Loucy (cell line): Measurements from ENCODE around the gene KCNH4.

Source experiments
- H2AFZ ChIP-seq: fragments of 200-600 bp; sonication (generic); 2 replicates; pipeline ENCODE4 v1.6.0; 2016; ENCODE audit warnings: antibody characterized with exemption, mild to moderate bottlenecking, low read length, moderate library complexity
- H3F3A ChIP-seq: fragments of 200-600 bp; 2 replicates; pipeline ENCODE4 v1.6.0; 2016; ENCODE audit warnings: antibody characterized with exemption, low read depth, mild to moderate bottlenecking
- H3K27me3 ChIP-seq: fragments of 200-600 bp; sonication (generic); 2 replicates; pipeline ENCODE4 v1.6.1; 2014; ENCODE audit warnings: low read length, mild to moderate bottlenecking; ENCODE audit not compliant: insufficient read depth, poor library complexity, severe bottlenecking
- H3K36me3 ChIP-seq: fragments of 200-600 bp; sonication (generic); 2 replicates; pipeline ENCODE4 v1.6.1; 2016; ENCODE audit warnings: low read length; ENCODE audit not compliant: insufficient read depth
- H3K4me1 ChIP-seq: fragments of 200-600 bp; sonication (generic); 2 replicates; pipeline ENCODE4 v1.5.1; 2014; ENCODE audit warnings: low read length, mild to moderate bottlenecking; ENCODE audit not compliant: insufficient read depth, poor library complexity, severe bottlenecking
- H3K4me2 ChIP-seq: fragments of 200-600 bp; sonication (generic); 2 replicates; pipeline ENCODE4 v1.6.0; 2014; ENCODE audit warnings: antibody characterized with exemption, low read length, low read depth, mild to moderate bottlenecking; ENCODE audit not compliant: poor library complexity, severe bottlenecking
- H3K4me3 ChIP-seq: fragments of 200-600 bp; sonication (generic); 2 replicates; pipeline ENCODE4 v1.5.1; 2014; ENCODE audit warnings: low read length, mild to moderate bottlenecking, mixed read lengths; ENCODE audit not compliant: poor library complexity, severe bottlenecking
- H3K79me2 ChIP-seq: fragments of 200-600 bp; sonication (generic); 2 replicates; pipeline ENCODE4 v1.6.1; 2014; ENCODE audit warnings: low read length; ENCODE audit not compliant: insufficient read depth
- H3K9ac ChIP-seq: fragments of 200-600 bp; sonication (generic); 2 replicates; pipeline ENCODE4 v1.6.0; 2014; ENCODE audit warnings: mild to moderate bottlenecking, low read depth, low read length, moderate library complexity; ENCODE audit not compliant: poor library complexity, severe bottlenecking
- H3K9me2 ChIP-seq: fragments of 200-600 bp; sonication (generic); replicated peaks from 2 replicates; pipeline ENCODE4 v1.6.1; 2016; ENCODE audit warnings: low read depth, low read length, mixed read lengths
- H3K9me3 ChIP-seq: fragments of 200-600 bp; sonication (generic); 2 replicates; pipeline ENCODE4 v1.6.1; 2014; ENCODE audit warnings: mild to moderate bottlenecking, antibody characterized with exemption, low read length, low read depth; ENCODE audit not compliant: insufficient read depth
- H4K20me1 ChIP-seq: fragments of 200-600 bp; sonication (generic); 2 replicates; pipeline ENCODE4 v1.6.0; 2014; ENCODE audit warnings: antibody characterized with exemption, low read length, mild to moderate bottlenecking; ENCODE audit not compliant: insufficient read depth, poor library complexity, severe bottlenecking
- EZH2phosphoT487 ChIP-seq: fragments of 200-600 bp; IDR thresholded peaks from 2 replicates; pipeline ENCODE4 v1.6.1; 2018; ENCODE audit warnings: antibody characterized with exemption, mild to moderate bottlenecking, moderate library complexity, borderline replicate concordance
- TF ChIP-seq, protein P1 (sequence below): fragments of 200-600 bp; sonication (generic); conservative IDR thresholded peaks from 2 replicates; pipeline ENCODE4 v1.5.1; 2014; ENCODE audit warnings: mild to moderate bottlenecking, antibody characterized with exemption, low read length

KCNH4 gene

DNA sequence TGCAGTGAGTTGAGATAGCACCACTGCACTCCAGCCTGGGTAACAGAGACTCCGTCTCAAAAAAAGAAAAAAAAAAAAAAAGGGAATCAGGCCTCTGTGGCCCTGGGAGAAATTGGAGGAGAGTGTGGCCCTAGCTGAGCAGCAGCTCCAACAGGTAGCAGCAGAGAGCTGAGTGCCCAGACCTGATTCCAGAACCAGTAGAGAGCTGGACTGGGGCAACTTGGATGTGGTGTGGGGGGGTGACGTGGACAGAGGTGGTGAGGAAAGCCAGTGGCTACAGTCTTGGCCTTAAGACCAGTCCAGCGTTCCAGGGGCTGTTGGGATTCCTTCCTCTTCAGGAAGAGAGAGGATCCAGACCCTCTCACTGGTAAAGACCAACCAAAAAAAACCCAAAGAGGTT, 56.7 kb downstream of the KCNH4 start:
- TF ChIP-seq, protein P1, sequence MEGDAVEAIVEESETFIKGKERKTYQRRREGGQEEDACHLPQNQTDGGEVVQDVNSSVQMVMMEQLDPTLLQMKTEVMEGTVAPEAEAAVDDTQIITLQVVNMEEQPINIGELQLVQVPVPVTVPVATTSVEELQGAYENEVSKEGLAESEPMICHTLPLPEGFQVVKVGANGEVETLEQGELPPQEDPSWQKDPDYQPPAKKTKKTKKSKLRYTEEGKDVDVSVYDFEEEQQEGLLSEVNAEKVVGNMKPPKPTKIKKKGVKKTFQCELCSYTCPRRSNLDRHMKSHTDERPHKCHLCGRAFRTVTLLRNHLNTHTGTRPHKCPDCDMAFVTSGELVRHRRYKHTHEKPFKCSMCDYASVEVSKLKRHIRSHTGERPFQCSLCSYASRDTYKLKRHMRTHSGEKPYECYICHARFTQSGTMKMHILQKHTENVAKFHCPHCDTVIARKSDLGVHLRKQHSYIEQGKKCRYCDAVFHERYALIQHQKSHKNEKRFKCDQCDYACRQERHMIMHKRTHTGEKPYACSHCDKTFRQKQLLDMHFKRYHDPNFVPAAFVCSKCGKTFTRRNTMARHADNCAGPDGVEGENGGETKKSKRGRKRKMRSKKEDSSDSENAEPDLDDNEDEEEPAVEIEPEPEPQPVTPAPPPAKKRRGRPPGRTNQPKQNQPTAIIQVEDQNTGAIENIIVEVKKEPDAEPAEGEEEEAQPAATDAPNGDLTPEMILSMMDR: no peak
- no peak for TF ChIP-seq EZH2phosphoT487

DNA sequence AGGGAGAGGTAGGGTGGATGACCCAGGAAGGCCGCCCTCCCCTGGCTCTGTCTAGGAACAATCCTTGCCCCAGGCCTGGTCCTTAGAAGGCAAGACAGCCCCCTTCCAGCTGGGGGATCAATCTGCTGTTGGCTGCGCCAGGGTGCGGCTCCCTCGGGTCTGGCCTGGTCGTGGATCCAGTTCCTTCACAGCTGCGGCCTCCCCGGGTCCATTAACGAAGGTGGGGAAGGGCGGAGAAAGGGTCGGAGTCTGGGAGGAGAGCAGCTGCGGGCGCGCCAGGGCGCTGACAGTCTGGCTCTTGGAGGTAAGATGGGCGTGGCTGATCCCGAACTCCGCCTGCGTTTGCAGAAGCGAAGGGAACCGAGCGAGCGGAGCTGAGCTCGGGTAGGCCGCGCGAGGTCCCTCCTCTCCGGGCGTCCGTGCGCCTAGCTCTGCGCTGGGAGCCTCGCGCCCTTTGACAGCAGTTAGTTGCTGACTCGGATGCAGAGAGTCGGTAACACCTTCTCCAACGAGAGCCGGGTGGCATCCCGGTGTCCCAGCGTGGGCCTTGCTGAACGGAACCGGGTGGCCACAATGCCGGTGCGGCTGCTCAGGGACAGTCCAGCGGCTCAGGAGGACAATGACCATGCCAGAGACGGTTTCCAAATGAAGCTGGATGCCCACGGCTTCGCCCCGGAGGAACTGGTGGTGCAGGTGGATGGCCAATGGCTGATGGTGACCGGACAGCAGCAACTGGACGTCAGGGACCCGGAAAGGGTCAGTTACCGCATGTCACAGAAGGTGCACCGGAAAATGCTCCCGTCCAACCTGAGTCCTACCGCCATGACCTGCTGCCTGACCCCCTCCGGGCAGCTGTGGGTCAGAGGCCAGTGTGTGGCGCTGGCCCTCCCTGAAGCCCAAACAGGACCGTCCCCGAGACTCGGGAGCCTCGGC, 58.3 kb downstream of the KCNH4 start, which contains the start of gene HSPB9:
Gene HSPB9 (plus strand): TSS at position 434 of the 933 bp plus-strand sequence. CDS start 47 bp downstream, at position 481.
- no peak within 1 kb of the TSS for H3K4me3 ChIP-seq
- no peaks in the 10 kb centered on the region for H4K20me1 ChIP-seq
- H2AFZ ChIP-seq: peak within 1 kb of the TSS; percentile 96; the same call in 1 of the 2 replicates
- no peaks in the 10 kb centered on the region for H3K9me2 ChIP-seq
- peaks cover 38% of the 10 kb centered on the region; the same call in 1 of the 2 replicates for H3K36me3 ChIP-seq
- no peaks in the 10 kb centered on the region for H3K27me3 ChIP-seq
- H3F3A ChIP-seq: no peaks in the 10 kb centered on the region
- no peak for TF ChIP-seq EZH2phosphoT487
- TF ChIP-seq, protein P1: no peak
- H3K4me1 ChIP-seq: peaks cover 13% of the 10 kb centered on the region
- peak within 1 kb of the TSS; percentile 89 for H3K9ac ChIP-seq
- H3K4me2 ChIP-seq: peak within 1 kb of the TSS; percentile 89
- no peaks in the 10 kb centered on the region for H3K9me3 ChIP-seq
- H3K79me2 ChIP-seq: peaks cover 15% of the 10 kb centered on the region; the same call in 1 of the 2 replicates

More for the DNA sequence above, 56.7 kb downstream of the KCNH4 start:
- H3K27me3 ChIP-seq: no peaks in the 10 kb centered on the region
- H3K9ac ChIP-seq: no peak overlapping the region
- no peak overlapping the region for H3K4me2 ChIP-seq
- H3K79me2 ChIP-seq: peaks cover 12% of the 10 kb centered on the region; the same call in 1 of the 2 replicates
- no peak overlapping the region for H3K4me3 ChIP-seq
- H3K9me2 ChIP-seq: no peaks in the 10 kb centered on the region
- peaks cover 13% of the 10 kb centered on the region for H3K4me1 ChIP-seq
- H4K20me1 ChIP-seq: no peaks in the 10 kb centered on the region
- no peak overlapping the region for H2AFZ ChIP-seq
- no peaks in the 10 kb centered on the region for H3K9me3 ChIP-seq
- H3K36me3 ChIP-seq: peaks cover 54% of the 10 kb centered on the region; the same call in 1 of the 2 replicates
- H3F3A ChIP-seq: no peaks in the 10 kb centered on the region

DNA sequence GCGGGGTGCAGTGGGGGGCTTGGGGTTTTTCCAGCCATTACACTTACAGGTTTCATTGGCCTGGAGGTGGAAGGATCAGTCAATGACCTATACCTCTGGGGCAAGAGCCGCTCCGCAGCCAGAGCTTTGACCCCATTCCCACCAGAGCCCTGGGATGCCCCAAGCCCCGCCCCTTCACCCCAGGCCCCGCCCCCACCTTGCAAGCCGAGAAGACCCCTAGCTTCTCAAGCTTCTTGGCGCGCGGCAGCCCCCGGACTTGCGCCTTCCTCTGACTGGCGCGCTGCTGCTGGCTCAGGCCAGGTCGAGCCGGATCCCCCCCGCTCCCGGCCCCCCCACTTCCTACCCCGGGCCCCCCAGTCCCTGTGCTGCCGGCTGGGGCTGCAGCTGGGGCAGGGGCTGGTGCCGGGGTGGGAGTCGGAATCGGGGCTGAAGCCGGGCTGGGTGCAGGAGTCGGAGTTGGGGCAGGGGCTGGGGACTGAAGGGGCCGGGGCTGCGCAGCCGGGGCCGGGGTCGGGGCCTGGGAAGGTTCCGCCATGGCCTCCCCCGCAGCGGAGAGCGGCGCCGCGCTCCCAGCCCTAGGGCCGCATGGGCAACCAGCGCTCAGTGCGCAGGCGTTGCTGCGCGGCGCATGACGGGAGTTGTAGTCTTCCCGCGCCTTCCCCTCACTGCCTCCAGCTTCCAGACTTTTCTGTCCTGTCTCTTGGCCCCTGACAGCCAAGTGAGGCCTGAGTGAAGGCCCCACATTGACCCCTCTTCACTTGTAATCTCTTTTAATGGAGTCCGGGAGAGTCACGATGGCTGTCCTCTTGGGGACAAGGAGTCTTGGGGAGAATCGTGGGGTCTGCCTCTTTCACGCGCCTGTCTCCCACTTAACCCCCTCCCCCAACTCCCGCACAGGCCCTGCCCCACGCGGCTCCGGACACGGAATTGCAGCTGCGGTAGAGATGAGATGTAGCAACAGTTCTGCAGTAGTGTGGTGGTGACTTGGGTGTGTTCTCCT, 59.9 kb downstream of the KCNH4 start, which contains the start of gene KAT2A:
Gene KAT2A (minus strand): TSS at position 598 of the 1,000 bp plus-strand sequence. CDS start 63 bp downstream, at position 535.
- Histone ChIP-seq H3K36me3 (peaks cover 22% of the 10 kb centered on the region; the same call in 1 of the 2 replicates), H4K20me1 (no peaks in the 10 kb centered on the region), H3K9me2 (no peaks in the 10 kb centered on the region), H3K27me3 (no peaks in the 10 kb centered on the region), H2AFZ (peak within 1 kb of the TSS; percentile 96), H3K9ac (peak within 1 kb of the TSS; percentile 89), H3K4me1 (peaks cover 13% of the 10 kb centered on the region), H3K79me2 (peaks cover 15% of the 10 kb centered on the region; the same call in 1 of the 2 replicates), H3K4me2 (peak within 1 kb of the TSS; percentile 89), H3K9me3 (no peaks in the 10 kb centered on the region), H3K4me3 (peak within 1 kb of the TSS; percentile 94), H3F3A (no peaks in the 10 kb centered on the region)
- TF ChIP-seq, protein P1: no peak
- TF ChIP-seq EZH2phosphoT487: no peak
